Stomach smooth muscle (tissue), 2 donors: ENCODE measurements around the gene HAPSTR1.

Experiments used
- H3K27ac ChIP-seq: one replicate; pipeline ENCODE4 v1.7.0; 2013; ENCODE audit warnings: mild to moderate bottlenecking, low read length, inconsistent platforms
- H3K27me3 ChIP-seq, 2 donors: one replicate each; pipeline ENCODE4 v1.7.0; 2013; ENCODE audit warnings: low read length in 2 of 2; ENCODE audit not compliant: insufficient read depth in 2 of 2, control insufficient read depth in 1 of 2
- H3K36me3 ChIP-seq, 2 donors: one replicate each; pipeline ENCODE4 v1.7.0; 2013; ENCODE audit warnings: low read length in 2 of 2; ENCODE audit not compliant: control insufficient read depth in 2 of 2, insufficient read depth in 2 of 2
- H3K4me1 ChIP-seq: one replicate; pipeline ENCODE4 v1.7.0; 2013; ENCODE audit warnings: low read length; ENCODE audit not compliant: control insufficient read depth, insufficient read depth
- H3K4me3 ChIP-seq, 2 donors: one replicate each; pipeline ENCODE4 v1.7.0; 2013; ENCODE audit warnings: low read length in 2 of 2
- H3K9ac ChIP-seq, 2 donors: one replicate each; pipeline ENCODE4 v1.7.0; 2013; ENCODE audit warnings: low read length in 2 of 2, mild to moderate bottlenecking in 1 of 2
- H3K9me3 ChIP-seq, 2 donors: one replicate each; pipeline ENCODE4 v1.7.0; 2013; ENCODE audit warnings: low read length in 2 of 2; ENCODE audit not compliant: control insufficient read depth in 2 of 2
- donor health status: healthy.
- donor health status: Pancreatic carcinoma.

Gene HAPSTR1

DNA sequence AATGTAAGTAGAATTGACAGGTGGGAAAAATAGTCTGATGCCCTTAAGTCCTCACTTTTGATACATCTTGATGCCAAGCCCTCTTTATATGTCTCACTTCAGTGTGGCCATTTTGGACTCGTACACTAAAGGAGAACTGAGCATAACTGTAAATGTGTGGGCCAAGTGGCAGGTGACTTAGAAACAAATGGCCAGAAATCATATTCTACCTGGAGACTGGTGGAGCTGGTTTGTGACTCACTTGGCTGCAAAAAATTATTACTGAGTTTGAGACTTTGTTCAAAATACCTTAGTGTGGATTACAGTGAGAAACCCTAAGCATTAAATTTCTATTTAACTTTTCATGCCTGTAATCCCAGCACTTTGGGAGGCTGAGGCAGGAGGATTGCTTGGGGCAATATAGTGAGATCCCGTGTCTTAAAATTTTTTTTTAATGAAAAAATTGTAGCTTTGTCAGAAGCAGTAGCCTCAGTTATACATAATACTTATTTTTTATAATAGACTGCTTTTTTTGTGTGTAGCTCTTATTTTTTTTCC lies 5.0 kb downstream of the HAPSTR1 start:
- H3K4me1 ChIP-seq, result peaks cover 36% of the 10 kb centered on the region
- no peak overlapping the region for H3K27ac ChIP-seq
- H3K9ac ChIP-seq, result no peak overlapping the region
- no peak overlapping the region for H3K4me3 ChIP-seq
- H3K27me3 ChIP-seq, result no peaks in the 10 kb centered on the region
- H3K9me3 ChIP-seq, result no peaks in the 10 kb centered on the region
- peaks cover 4% of the 10 kb centered on the region in 2 donors for H3K36me3 ChIP-seq

DNA sequence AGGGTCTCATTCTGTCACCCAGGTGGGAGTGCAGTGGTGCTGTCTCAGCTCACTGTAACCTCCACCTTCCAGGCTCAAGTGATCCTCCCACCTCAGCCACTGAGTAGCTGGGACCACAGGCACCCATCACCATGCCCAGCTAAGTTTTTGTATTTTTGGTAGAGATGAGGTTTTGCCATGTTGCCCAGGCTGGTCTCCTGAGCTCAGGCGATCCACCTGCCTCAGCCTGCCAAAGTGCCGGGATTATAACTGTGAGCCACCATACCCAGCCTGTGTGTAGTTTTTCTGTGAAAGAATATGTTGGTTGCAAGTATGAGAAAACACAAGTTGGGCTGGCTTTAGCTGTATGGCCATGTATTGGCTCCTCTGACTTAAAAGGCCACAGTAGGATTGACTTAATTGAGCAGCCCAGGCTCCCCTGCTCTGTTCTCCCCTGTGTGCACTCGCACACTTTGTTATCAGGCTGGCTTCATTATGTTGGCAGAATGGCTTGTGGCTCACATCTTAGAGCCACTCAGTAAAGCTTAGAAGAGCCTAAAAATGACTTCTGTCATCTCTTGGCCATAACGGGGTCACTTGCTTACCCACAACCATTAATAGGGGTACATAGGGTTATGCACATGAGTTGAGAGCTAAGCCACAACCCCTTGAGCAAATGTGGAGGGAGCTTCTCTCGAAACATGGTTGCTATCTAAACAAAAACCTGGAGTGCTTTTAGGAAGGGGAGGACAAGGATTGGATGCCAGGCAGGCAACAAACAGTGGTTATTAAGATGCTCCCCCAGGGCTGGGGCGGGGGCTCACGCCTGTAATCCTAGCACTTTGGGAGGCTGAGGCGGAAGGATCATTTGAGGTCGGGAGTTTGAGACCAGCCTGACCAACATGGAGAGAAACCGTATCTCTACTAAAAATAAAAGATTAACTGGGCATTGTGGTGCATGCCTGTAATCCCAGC lies 6.1 kb downstream of the HAPSTR1 start:
- Histone ChIP-seq H3K27me3 (no peaks in the 10 kb centered on the region), H3K27ac (no peak overlapping the region), H3K4me3 (peak overlapping the region in 1 of 2 donors; percentile 30), H3K36me3 (peaks cover 4% of the 10 kb centered on the region in 2 donors), H3K9ac (no peak overlapping the region), H3K4me1 (peaks cover 36% of the 10 kb centered on the region), H3K9me3 (no peaks in the 10 kb centered on the region)

DNA sequence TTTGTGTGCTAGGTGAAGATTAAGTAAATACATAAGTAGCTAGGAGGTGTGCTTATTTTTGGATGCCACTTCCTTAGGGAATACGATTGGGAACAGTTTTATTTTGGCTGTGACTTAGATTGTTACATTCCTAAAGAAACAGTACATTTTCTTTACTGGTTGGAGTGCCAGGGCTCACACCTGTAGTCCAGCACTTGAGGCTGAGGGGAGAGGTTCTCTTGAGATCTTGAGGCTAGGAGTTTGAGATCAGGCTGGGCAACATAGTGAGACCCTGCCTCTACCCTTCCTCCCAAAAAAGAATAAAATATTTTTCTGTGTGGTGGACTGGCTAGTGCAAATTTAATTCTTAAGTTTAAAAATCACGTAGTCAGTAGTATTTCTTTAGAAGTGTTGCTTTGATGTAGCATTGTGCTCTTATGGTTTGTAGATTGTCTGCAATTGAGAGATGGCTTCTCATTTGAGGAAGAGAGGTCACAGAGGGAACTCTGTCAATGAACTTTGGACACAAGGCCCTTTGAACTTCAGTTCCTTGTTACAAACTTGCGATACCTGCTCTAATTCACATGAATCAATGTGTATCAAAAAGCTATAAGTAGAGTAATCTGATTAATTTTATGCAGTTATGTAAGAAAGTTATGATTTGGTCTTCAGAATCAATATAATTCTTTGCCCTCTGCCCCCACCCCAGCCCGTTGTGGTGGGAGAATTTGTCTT lies 7.1 kb downstream of the HAPSTR1 start:
- Histone ChIP-seq H3K9ac (no peak overlapping the region), H3K4me1 (peaks cover 34% of the 10 kb centered on the region), H3K4me3 (no peak overlapping the region)

DNA sequence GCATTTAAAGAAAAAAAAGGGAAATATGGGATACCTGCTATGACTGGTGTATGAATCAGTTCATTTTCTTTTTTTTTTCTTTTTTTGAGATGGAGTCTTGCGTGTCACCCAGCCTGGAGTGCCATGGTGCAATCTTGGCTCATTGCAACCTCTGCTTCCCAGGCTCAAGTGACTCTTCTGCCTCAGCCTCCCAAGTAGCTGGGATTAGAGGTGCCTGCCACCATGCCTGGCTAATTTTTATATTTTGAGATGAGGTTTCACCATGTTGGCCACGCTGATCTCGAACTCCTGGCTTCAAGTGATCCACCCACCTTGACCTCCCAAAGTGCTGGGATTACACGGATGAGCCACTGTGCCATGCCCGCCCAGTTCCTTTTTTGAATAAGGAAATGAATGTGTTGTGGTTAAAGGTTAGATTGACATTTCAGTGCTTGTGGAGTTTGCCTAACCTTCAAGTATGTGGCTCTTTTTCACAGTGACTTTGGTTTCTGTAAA lies 7.7 kb downstream of the HAPSTR1 start:
- H3K27ac ChIP-seq, result peak overlapping the region; percentile 8
- no peaks in the 10 kb centered on the region for H3K9me3 ChIP-seq
- H3K36me3 ChIP-seq, result peaks cover 16 to 18% of the 10 kb centered on the region in 2 donors
- H3K4me3 ChIP-seq, result no peak overlapping the region
- H3K4me1 ChIP-seq, result peaks cover 34% of the 10 kb centered on the region
- no peak overlapping the region for H3K9ac ChIP-seq
- H3K27me3 ChIP-seq, result no peaks in the 10 kb centered on the region

More for the DNA sequence above, 7.1 kb downstream of the HAPSTR1 start:
- H3K9me3 ChIP-seq, result no peaks in the 10 kb centered on the region
- H3K27ac ChIP-seq, result no peak overlapping the region
- peaks cover 11% of the 10 kb centered on the region in 2 donors for H3K36me3 ChIP-seq
- H3K27me3 ChIP-seq, result no peaks in the 10 kb centered on the region

DNA sequence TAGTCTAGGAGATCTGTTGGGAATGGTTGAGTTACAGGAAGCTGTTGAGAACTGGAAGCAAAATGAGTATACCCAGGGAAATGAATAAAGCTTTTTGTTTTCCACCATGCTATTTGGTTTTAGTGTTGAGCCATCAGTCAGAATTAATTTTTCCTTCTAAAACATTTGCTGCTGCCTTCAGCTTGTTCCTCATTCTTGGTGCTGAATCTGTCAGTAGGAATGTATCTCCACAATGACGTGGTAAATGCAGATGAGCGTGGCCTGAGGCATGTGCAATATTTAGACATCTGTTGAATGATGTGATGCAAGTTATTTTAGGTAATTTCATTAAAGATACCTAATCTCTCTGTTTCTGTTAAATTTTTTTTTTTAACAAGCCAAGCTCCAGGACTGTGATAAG lies 10.9 kb downstream of the HAPSTR1 start:
- Histone ChIP-seq H3K4me1 (peaks cover 36% of the 10 kb centered on the region), H3K9me3 (no peaks in the 10 kb centered on the region), H3K27ac (no peak overlapping the region), H3K36me3 (peaks cover 18 to 20% of the 10 kb centered on the region in 2 donors), H3K27me3 (no peaks in the 10 kb centered on the region), H3K9ac (no peak overlapping the region), H3K4me3 (no peak overlapping the region)

DNA sequence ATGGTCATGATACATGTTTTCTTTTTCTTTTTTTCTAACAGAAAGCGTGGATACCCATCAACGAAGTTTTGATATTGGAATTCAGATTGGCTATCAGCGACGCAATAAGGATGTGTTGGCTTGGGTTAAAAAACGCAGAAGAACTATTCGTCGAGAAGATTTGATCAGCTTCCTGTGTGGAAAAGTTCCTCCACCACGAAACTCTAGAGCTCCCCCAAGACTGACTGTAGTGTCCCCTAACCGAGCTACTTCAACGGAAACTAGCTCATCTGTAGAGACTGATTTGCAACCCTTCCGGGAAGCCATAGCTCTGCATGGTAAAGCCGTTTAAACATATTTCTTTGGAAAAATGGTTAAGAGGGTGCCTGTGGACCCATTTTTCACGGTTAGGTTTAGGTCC lies 11.5 kb downstream of the HAPSTR1 start:
- H3K9ac ChIP-seq, result no peak overlapping the region
- H3K27me3 ChIP-seq, result no peaks in the 10 kb centered on the region
- H3K4me1 ChIP-seq, result peaks cover 34% of the 10 kb centered on the region
- no peaks in the 10 kb centered on the region for H3K9me3 ChIP-seq
- peaks cover 23% of the 10 kb centered on the region in 2 donors for H3K36me3 ChIP-seq
- H3K4me3 ChIP-seq, result no peak overlapping the region
- no peak overlapping the region for H3K27ac ChIP-seq

DNA sequence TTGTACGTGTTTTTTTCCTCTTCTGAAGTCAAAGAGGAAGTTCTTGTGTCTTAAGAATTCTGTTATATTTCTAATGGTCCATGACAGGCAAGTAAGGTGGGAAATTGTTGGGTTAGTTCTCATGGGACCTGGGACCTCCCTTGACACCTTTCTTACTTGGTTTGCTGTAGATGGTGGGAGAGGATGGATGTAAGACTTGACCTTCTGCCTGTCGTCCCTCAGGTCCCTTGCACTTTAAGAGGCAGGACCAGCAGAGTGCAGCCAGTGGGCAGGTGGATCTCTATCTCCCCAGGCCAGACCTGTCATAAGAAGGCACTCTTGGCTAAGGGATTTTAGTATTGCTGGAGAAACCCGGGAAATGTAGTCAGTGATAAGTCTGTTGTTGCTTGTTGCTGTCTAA lies 12.1 kb downstream of the HAPSTR1 start:
- Histone ChIP-seq H3K27ac (no peak overlapping the region), H3K4me1 (peaks cover 28% of the 10 kb centered on the region), H3K36me3 (peaks cover 23 to 24% of the 10 kb centered on the region in 2 donors), H3K9ac (no peak overlapping the region), H3K27me3 (no peaks in the 10 kb centered on the region), H3K9me3 (no peaks in the 10 kb centered on the region), H3K4me3 (no peak overlapping the region)

DNA sequence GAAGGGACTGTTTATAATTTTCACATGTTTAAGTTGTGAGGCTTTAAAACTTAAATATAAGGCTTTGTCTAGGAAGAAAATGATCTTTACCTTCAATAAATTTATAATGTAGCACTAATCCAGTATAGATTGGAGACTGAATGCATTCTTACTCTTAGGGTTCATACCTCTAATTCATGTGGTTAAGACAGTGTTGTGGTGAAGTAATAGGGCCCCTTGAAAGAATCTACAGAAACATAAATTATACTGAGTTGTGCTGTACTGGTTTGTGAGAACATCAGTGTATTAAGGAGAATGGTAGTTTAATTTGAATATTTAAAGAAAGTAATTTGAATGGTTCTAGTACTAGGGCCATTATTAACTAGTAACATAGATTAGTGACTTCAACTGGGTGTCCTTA lies 13.7 kb downstream of the HAPSTR1 start:
- Histone ChIP-seq H3K9me3 (no peaks in the 10 kb centered on the region), H3K36me3 (peaks cover 23 to 29% of the 10 kb centered on the region in 2 donors), H3K4me3 (no peak overlapping the region), H3K27me3 (no peaks in the 10 kb centered on the region), H3K9ac (no peak overlapping the region), H3K4me1 (peaks cover 21% of the 10 kb centered on the region), H3K27ac (no peak overlapping the region)

DNA sequence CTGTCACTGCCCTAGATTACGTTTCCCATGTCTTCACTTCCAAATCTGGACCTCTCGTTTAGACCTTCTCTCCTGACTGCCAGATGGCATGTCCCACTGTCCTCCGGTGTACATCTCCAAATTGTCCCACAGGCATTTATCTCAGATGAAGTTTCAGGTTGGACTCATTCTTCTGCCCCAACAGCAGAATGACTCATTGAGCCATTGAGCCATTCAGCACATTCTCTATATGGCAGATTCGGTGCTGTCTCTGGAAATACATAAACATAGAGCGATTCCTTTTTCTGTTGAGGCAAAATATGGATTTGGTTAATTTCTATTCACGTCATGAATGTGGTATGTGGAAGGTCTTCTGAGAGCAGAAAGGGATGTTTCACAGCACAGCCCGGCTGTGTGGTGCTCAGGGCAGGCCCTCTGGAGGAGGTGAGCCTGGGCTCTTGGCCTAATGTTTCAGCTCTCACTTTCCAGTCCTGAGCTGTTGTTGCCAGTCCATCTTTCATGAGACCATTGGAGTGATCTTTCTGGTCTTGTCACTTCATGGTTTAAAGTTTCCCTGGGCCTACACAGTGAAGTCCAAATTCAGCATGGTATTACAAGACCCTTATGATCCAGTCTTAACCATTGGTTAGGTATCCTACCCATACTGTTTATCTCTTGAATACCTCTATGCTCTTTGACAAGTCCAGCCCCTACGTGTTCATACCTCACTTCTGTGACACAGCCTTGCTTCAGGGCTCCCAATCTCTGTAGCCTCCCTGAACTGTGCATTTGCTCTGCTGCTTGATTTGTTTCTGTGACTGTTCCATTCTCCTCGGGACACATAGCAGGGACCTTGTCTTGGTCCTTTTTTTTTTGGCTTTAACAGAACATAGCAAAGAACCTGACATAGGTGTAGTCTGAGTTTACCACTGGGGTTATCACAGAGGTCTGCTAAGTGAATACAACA lies 15.9 kb downstream of the HAPSTR1 start:
- peaks cover 28% of the 10 kb centered on the region for H3K4me1 ChIP-seq
- H3K36me3 ChIP-seq, result peaks cover 23 to 29% of the 10 kb centered on the region in 2 donors
- peak overlapping the region in 1 of 2 donors; percentile 30 for H3K4me3 ChIP-seq
- no peak overlapping the region for H3K27ac ChIP-seq
- H3K9ac ChIP-seq, result no peak overlapping the region
- no peaks in the 10 kb centered on the region for H3K27me3 ChIP-seq
- no peaks in the 10 kb centered on the region for H3K9me3 ChIP-seq

DNA sequence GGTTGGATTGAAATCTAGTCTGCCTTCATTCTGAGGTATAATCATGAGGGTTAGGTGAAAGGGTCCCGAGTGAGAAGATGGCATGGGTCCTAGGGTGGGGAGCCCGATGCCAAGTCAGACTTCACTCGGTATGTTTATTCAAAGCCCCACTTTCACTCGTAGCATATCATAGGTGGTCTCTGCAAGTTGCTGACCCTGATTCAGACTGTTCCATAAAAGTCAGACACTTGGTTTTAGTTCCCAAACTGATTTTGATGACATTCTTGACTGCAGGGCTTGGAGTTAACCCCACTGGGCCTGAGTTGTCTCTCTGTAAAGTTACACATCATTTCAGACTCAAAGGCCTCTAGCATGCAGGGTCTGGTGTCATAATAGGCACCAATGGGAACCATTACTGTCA lies 17.8 kb downstream of the HAPSTR1 start:
- peak overlapping the region; percentile 20 to 23 for H3K4me3 ChIP-seq
- H3K4me1 ChIP-seq, result peaks cover 32% of the 10 kb centered on the region
- H3K27ac ChIP-seq, result no peak overlapping the region
- no peaks in the 10 kb centered on the region for H3K9me3 ChIP-seq
- H3K9ac ChIP-seq, result no peak overlapping the region
- peaks cover 11 to 14% of the 10 kb centered on the region in 2 donors for H3K36me3 ChIP-seq
- H3K27me3 ChIP-seq, result no peaks in the 10 kb centered on the region
